Stimulated activated CD8-positive, alpha-beta memory T cell treated with anti-CD3 and anti-CD28 coated beads, Interleukin-7, amount 100 ng/mL, for 1 hour (primary cell): ENCODE measurements around the gene ACAP3.

Experiments
- DNase-seq, 2 donors: peaks; one replicate each; pipeline ENCODE4 v3.0.0-alpha.2; 2020; ENCODE audit warnings: low read depth in 2 of 2

ACAP3 gene, protein sequence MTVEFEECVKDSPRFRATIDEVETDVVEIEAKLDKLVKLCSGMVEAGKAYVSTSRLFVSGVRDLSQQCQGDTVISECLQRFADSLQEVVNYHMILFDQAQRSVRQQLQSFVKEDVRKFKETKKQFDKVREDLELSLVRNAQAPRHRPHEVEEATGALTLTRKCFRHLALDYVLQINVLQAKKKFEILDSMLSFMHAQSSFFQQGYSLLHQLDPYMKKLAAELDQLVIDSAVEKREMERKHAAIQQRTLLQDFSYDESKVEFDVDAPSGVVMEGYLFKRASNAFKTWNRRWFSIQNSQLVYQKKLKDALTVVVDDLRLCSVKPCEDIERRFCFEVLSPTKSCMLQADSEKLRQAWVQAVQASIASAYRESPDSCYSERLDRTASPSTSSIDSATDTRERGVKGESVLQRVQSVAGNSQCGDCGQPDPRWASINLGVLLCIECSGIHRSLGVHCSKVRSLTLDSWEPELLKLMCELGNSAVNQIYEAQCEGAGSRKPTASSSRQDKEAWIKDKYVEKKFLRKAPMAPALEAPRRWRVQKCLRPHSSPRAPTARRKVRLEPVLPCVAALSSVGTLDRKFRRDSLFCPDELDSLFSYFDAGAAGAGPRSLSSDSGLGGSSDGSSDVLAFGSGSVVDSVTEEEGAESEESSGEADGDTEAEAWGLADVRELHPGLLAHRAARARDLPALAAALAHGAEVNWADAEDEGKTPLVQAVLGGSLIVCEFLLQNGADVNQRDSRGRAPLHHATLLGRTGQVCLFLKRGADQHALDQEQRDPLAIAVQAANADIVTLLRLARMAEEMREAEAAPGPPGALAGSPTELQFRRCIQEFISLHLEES

DNA sequence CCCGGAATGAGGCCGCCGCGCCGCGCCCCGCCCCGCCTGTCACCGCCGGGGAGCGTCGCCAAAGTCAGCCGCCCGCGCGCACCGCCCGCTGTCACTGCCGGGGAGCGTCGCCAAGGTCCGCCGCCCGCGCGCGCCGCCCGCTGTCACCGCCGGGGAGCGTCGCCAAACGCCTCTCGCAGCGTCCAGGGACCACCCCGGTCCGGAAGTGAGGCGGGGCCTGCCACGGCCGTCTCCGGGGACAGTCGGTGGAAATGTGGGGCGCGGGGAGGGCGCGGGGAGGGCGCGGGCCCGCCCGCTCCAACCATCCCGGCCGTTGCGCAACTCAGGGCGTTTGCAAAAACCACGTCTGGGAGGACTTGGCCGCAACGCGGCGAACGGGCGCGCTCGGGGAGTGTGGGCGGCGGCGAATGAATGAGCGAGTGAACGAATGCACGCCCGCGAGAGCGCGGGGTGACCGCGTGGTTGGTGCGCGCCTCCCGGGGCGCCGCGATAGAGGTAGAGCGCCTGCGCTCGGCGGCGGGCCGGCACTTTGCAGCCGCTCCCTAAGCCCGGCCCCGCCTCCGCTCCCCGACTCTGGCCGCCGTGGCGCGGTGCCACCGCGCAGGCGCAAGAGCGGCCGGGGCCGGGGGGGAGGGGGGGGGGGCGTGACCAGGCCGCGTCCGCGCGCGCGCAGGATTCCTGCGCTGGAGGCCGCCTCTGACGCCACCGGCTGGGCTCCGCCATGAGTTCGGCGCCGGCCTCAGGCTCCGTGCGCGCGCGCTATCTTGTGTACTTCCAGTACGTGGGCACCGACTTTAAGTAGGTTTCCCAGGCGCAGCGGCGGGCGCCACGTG lies at the start of gene ACAP3, which contains the start of gene PUSL1:
ACAP3 (minus strand) TSS at position 8 of the 833 bp plus-strand sequence. CDS start 115 bp downstream, outside the sequence.
PUSL1 (plus strand) TSS at position 675 of the 833 bp plus-strand sequence; CDS start at position 722, 47 bp downstream.
- peak; percentile 63 to 73 for DNase-seq

DNA sequence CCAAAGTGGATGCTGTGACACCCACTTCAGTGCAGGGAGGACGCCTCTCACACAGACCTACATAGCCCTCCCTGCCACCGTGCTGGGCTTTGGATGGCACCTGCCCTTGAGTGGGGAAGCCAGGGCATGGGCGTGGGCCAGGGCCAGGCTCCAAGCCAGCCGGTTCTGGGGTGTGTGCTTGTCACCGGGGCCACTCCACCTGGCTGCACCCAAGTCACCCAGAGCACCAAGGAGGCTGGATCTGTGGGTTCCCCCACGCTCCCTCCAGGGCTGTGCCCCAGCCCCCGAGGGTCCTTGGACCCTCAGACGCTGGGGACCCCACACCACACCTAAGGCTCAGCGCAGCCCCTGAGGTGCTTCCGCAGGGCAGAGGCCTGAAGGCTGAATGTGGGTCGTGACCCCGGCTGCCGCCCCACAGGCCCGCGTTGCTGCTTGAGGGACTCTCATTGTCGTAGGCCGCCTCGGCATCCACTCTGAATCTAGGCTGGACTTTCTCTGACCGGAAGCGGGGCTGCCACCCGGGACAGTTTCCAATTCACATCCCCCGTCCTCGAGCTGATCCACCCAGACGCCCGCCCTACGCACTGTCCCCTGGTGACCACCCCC lies 49.2 kb upstream of the ACAP3 start:
- no peak for DNase-seq

GRCh38 chr1:1356166-1356795 lies 48.6 kb upstream of the ACAP3 start:
- no peak for DNase-seq

GRCh38 chr1:1355416-1355815 lies 47.7 kb upstream of the ACAP3 start:
- DNase-seq, result no peak

DNA sequence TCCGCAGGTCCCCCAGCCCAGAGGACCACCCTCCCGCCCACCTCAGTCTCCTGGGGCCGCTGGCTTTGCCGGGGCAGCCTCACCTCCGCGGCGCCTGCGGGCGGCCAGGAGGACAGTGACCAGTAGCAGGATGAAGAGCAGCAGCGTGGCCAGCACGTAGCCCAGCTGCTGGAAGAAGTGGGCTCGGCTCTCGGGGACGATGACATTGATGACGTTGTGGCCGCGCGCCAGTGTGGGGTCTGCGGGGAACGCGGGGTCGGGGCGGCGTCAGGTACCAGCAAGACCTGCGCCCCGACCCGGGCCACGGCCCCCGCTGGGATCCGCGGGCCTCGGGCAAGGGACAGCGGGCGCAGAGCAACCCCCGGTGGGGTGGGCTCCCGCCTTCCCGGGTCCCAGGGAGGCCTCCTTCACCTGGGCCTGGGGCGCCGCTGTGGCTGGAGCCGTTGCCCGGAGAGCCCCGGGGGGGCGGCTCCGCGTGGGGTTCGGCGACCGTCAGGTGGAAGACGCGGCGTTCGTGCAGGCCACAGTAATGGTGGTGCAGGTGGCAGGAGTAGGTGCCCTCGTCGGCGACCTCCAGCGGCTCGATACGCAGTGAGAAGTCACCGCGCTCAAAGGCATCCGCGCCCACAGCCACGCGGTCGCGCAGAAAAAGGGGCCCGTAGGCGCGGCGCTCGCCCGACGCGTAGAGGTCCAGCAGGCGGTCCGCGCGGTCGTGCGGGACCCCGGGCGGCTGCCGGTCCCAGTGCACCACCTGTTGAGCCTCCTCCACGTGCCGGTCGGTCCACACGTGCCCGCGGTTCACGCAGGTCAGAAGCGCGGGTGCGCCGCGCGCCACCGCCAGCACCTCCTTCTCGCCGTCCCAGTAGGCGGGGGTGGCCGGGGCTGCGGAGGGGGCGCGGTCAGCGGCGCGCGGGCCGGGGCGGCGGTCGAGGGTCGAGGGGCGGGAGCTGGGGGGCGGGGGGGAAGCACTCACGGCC lies 46.8 kb upstream of the ACAP3 start:
- DNase-seq, result no peak

DNA sequence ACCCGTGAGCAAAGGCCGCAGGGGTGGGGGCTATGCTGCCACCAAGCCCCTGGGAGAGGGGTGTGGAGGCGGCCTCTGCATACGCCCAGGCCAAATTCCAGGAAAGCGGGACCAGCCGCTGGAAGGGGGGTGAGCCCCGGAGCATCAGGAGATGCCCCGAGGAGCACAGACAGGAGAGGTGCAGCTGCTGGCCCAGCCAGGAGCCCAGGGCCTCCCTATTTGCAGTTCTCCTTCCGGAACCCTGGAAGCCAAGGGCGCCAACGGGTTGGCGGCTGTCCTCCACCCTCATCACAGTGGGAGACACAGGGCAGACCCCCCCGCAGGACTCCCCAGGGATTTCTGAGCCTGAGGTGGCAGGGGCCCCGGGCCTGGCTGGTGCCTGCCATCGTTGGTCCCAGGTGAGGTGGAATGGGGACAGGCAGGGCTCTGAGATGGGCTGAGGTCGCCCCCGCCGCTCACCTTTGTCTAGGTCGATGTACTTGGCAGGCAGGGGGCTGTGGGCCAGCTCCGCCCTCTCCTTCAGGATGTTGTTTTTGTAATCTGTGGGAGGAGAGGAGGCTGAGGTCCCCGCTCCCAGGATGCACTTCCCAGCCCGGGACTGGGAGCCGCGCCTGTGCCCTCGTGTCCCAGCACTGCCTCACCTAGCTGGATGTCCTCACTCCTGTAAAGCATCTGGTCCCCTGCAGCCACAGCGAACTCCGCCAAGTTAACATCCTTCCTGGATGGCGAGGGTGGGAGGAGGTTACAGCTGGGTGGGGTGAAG lies 45.8 kb upstream of the ACAP3 start:
- no peak for DNase-seq

DNA sequence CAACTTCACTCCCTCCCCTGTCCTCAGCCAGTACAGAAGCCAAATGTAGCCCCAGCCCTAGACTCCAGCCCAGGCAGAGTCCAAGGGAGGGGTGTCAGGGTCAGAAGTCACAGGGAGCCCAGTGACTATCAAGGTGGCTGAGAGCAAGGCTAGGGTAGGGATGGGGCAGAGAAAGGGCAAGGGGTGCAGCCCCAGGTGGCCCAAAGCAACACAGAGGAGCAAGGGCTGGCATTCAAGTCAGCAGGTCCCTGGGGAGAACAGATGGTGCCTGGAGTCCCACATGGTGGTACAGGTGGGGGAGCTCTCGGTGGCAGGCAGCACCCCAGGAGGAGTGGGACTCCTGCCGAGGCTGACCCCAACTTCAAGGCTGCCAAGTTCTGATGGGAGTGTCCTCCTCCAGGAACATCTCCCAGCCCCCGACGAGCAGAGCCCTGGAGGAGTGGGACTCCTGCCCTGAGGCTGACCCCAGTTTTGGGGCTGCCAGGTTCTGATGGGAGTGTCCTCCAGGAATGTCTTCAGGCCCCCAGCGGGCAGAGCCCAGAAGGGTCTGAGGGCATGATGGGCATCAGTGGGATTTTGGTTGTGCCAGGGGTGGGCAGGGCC lies 45.2 kb upstream of the ACAP3 start:
- DNase-seq, result no peak

DNA sequence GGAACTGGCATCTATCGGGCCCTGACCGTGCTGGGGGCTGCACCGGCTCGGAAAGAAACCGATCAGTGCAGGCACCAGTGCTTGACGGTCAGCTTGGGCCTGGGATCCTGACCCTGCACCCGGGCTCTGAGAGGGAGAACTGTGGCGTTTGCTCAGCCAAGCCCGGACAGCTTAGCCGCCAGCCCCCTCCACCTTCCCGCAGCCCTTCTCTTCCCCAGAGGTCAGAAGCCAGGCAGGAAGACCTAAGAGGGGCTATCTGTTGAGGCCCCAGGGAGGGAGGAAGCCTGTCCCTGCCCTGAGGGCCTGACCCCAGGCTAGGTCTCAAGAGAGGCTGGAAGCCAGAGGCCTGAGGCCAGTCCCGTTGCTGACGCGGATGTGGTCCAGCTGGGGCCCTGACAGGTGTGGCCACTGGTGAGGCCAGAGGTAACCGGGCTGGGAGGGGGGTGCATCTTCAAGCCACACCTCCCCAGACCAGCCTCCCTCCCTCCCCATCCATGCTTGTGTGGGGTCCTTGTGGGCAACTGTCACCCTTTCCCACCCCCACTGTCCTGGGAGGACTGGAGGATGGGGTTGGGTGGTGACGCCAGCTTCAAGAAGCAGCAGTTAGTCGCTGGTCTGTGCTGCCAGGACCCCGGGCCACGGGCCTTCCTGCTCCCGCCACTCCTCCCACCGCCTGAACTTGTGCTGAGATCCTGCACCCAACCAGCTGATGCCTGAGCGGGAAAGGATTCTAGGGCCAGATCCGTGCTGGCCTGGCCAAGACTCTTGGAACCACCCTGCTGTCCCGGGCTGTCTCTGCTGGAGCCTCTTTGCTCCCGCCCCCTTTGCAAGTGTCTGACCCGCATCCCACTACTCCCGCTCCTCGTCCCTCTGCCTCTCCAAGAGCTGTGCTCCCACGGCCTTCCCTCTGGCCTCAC lies 44.0 kb upstream of the ACAP3 start:
- no peak for DNase-seq

DNA sequence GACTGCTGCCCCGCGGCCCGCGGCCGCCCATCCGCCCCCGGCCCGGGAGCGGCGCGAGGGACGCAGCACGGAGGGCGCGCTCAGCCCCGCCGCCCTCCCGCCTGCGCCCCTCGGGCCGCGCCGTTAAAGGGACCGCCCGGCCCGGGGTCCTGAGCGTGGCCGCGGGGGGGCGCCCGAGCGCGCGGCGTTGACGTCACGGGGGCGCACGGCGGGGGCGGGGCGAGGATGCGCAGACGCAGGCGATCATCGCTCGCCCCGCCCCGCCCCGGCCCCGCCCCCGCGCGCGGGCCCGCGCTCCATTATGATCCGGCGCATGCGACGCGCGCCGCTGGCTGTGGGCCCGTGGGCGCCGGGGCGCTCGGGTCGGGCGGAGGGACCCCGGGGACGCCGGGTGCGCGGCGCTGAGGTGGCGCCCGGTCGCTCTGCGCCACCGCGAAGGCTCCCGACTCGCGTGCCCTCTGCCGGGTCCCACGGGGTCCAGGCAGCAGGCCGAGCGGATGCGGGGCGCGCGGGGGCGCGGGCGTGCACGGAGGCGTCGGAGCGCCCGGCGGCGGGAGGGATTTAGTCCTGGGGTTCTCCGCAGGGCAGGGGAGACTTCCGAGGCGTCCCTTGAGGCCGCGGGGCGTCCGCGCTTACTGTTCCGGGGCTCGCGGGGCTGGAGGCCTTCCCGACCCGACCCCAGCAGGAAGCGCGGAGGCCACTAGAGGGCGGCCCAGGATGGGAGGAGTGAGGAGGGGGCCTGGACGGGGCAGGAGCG lies 41.7 kb upstream of the ACAP3 start, which contains the start of gene DVL1:
DVL1 (minus strand) TSS at position 163 of the 757 bp plus-strand sequence. CDS start 353 bp downstream, outside the sequence.
- peak; percentile 41 to 45 for DNase-seq

DNA sequence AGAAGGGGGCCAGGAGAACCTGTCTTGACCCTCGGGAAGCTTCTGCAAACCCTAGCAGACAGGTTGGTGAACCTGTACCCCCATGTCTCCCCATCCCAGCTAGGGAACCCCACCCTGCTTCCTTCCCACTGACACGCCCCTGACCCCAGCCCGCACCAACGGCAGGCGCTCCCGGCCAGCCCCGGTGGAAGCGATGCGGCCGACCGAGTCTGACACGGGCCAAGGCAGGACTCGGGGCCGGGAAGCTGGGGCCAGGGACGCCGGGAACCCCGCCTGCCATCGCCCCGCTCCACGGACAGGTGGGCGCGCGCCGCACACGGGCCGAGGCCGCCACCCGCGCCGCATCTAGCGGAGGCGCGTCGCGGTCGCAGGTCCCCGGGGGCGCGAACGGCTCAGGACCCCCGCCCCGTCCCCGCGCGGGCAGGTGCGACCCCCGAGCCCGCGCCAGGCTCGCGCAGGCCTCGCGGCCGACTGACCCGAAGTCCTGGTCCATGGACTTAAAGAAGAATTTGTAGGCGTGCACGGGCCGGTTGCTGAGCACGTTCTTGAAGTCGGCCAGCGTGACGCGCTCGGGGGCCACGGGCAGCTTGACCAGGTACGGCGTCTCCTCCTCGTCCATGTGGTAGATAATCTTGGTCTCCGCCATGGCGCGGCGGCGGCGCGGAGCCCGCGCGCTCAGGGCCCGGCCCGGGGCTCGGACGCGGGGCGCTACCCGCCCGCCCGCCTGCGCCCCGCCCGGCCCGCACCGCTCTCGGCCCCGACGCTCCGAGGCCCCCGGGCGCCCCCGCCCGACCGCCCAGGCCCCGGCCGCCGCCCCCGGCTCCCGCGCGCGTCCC lies 40.9 kb upstream of the ACAP3 start:
- no peak for DNase-seq

DNA sequence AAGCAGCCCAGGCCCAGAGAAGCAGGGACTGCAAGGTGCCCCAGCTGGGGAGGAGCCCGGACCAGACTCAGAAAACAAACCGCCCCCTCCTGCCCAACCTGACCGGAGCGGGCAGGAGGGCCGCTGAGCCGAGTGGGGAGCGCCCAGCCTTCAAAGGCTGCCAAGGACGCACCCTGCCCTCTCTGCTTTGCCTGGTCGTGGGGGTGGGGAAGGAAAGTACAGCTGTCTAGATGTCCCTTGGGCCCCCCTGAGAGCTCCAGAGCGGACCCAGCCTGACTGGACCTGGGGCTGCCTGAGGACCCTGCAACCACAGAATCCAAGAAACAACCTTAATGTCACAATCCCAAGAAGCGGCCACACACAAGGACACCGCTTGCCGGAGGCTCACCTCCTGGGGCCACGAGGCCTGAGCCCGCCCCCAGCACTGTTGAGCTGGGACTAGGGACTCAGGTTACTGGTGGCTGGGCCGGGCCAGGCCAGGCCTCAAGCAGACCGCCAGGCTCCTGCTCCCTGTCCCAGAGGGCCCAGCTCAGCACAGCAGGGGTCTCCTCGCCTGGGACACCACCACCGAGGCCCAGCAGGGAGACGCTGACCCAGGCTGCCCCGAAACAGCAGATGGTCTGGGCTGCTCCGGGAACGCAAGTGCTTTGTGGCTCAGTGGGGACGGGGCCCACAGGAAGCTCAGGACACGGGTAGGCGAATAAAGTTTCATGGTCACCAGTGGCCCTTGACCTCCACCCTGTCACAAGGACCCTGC lies 40.1 kb upstream of the ACAP3 start:
- no peak for DNase-seq

DNA sequence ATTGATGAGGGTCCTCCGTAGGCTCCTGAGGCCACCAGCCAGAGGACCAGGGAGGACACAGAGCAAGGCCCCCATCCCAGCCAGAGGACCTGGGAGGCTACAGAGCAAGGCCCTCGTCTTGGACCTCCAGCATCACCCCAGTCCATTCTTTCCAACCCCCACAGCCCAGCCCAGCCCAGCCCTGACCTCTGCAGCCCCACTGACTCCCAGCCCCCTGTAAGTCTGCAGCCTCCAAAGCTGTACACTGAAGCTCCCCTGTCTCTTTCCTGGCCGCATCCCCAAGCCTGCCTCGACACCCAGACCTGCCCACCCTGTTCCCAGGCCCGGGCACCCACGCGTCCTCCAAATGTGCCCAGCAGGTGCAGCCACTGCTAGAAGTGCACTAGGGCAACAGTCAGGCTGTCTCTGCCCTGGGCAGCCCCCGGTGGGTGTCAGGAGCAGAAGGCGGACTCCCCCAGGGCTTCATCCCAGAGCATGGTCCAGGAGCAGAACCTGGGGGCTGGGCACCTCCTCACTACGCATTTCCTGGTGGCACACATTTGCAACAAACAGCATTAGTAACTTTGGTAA lies 39.4 kb upstream of the ACAP3 start:
- no peak for DNase-seq

- no peak for DNase-seq
These were observed 38.8 kb upstream of the ACAP3 start for GRCh38 chr1:1346501-1346890.

DNA sequence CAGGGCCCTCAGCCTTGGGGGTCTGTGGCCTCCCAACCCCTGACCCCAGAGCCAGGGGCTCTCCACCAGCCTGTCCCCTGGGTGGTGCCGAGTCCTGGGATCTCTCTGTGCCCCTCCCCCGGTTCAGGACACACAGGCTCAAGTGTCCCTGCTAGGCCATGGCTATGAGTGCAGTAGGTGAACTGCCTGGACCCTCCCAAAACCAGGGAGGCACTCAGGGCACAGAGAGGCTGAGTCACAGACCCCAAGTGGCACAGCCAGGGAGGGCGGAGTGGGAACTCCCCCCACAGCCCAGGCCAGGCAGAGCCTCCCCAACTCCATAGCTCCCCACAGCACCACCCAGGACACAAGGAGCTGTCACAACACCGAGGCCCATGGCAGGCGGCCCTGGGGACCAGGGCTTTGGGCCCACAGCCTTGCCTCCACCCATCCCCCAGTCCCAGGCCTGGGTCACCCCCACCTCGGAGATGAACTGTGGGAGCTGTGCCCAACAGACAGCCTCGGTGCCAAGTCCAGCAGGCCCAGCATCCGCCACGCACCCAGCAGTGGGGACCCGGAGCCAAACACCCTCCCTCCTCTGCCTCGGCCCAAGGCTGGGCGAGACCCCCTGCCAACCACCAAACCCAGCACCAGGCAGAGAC lies 38.2 kb upstream of the ACAP3 start:
- DNase-seq, result no peak
